ENCODE measurements around the gene PHACTR1. TPM values are rescaled to one million over a fixed set of nuclear protein-coding genes. Genes with fewer than 3 reads are reported as not detected.

PHACTR1 gene
- total and polyA plus RNA-seq, 4 donors = 0.31 to 1.5 (median 0.79) TPM

GRCh38 chr6:12815884-12816600 is 99.5 kb downstream of the PHACTR1 start:
- TF ChIP-seq REST (IDR thresholded peaks at IDR 0.05) (no peak), HNF4G (IDR thresholded peaks at IDR 0.05) (no peak), YY1 (IDR thresholded peaks at IDR 0.05) (no peak), SP1 (IDR thresholded peaks at IDR 0.05) (no peak), FOXA2 (IDR thresholded peaks at IDR 0.05) (no peak), ZBTB33 (IDR thresholded peaks at IDR 0.05) (no peak), JUND (IDR thresholded peaks at IDR 0.05) (no peak), NR2F2 (IDR thresholded peaks at IDR 0.05) (no peak), FOXA1 (IDR thresholded peaks at IDR 0.05) (no peak), HNF4A (conservative IDR thresholded peaks at IDR 0.05) (no peak)
- Histone ChIP-seq H3K9ac (ENCODE audit: low read depth in 1 of 2, low read length in 2 of 2) (no peak overlapping the region), H3K36me3 (ENCODE audit: control insufficient read depth in 4 of 4, insufficient read depth in 3 of 4, low read depth in 1 of 4, low read length in 3 of 4) (no peaks in the 10 kb centered on the region), H3K9me3 (ENCODE audit: control insufficient read depth in 4 of 4, low read length in 3 of 4) (no peaks in the 10 kb centered on the region), H3K4me3 (ENCODE audit: low read depth in 1 of 3, low read length in 3 of 3) (no peak overlapping the region), H3K4me1 (ENCODE audit: control insufficient read depth in 4 of 4, insufficient read depth in 4 of 4, low read length in 3 of 4) (no peaks in the 10 kb centered on the region), H3K27ac (ENCODE audit: low read depth in 1 of 2, low read length in 2 of 2) (no peak overlapping the region), H3K27me3 (ENCODE audit: control insufficient read depth in 4 of 4, insufficient read depth in 4 of 4, low read length in 3 of 4) (peaks cover 0 to 3% (median 0%) of the 10 kb centered on the region in 4 donors)
- WGBS = 57% methylated on average over 4 of the region's 4 CpGs
- no peak for DNase-seq (ENCODE audit: low spot score)

GRCh38 chr6:12818324-12818723 is 101.8 kb downstream of the PHACTR1 start:
- no peak for DNase-seq (ENCODE audit: low spot score)
- no peak overlapping the region for H3K9ac ChIP-seq (ENCODE audit: low read depth in 1 of 2, low read length in 2 of 2)
- H3K4me1 ChIP-seq (ENCODE audit: control insufficient read depth in 4 of 4, insufficient read depth in 4 of 4, low read length in 3 of 4) = no peaks in the 10 kb centered on the region
- WGBS = 31% methylated on average over 1 of the region's 1 CpG
- H3K36me3 ChIP-seq (ENCODE audit: control insufficient read depth in 4 of 4, insufficient read depth in 3 of 4, low read depth in 1 of 4, low read length in 3 of 4) = no peaks in the 10 kb centered on the region
- TF ChIP-seq YY1 (IDR thresholded peaks at IDR 0.05) = no peak
- no peak for TF ChIP-seq HNF4G (IDR thresholded peaks at IDR 0.05)
- no peak for TF ChIP-seq CTCF (IDR thresholded peaks at IDR 0.05; ENCODE audit: low read depth, low read length, missing input control)
- TF ChIP-seq FOXA1 (IDR thresholded peaks at IDR 0.05) = no peak
- no peak for TF ChIP-seq ZBTB33 (IDR thresholded peaks at IDR 0.05)
- no peak for TF ChIP-seq RAD21 (IDR thresholded peaks at IDR 0.05)
- TF ChIP-seq GABPA (IDR thresholded peaks at IDR 0.05 in 1 of 2, conservative IDR thresholded peaks at IDR 0.05 in 1 of 2) = no peak
- no peak for TF ChIP-seq REST (IDR thresholded peaks at IDR 0.05)
- TF ChIP-seq MAX (IDR thresholded peaks at IDR 0.05) = no peak
- TF ChIP-seq SP1 (IDR thresholded peaks at IDR 0.05) = no peak
- no peak for TF ChIP-seq HNF4A (conservative IDR thresholded peaks at IDR 0.05)
- no peak for TF ChIP-seq ATF3 (IDR thresholded peaks at IDR 0.05)
- no peak overlapping the region for H3K27ac ChIP-seq (ENCODE audit: low read depth in 1 of 2, low read length in 2 of 2)
- no peak overlapping the region for H3K4me3 ChIP-seq (ENCODE audit: low read depth in 1 of 3, low read length in 3 of 3)
- H3K27me3 ChIP-seq (ENCODE audit: control insufficient read depth in 4 of 4, insufficient read depth in 4 of 4, low read length in 3 of 4) = peaks cover 0 to 3% (median 0%) of the 10 kb centered on the region in 4 donors
- no peaks in the 10 kb centered on the region for H3K9me3 ChIP-seq (ENCODE audit: control insufficient read depth in 4 of 4, low read length in 3 of 4)

Data from liver (tissue), 9 donors.